Osteocyte (in vitro differentiated cells): ENCODE measurements around the gene TLN1. TPM values are rescaled to one million over a fixed set of nuclear protein-coding genes. Genes with fewer than 3 reads are reported as not detected.

Experiments used
- DNase-seq: peaks from one replicate; pipeline ENCODE4 v3.0.0; 2021; ENCODE audit warnings: mixed read lengths; ENCODE audit not compliant: unreplicated experiment; ENCODE audit errors: extremely low spot score
- H3K27ac Mint-ChIP-seq: one replicate; pipeline ENCODE4 v1.8.0; 2021; ENCODE audit warnings: mild to moderate bottlenecking, mixed read lengths; ENCODE audit not compliant: unreplicated experiment
- H3K27me3 Mint-ChIP-seq: one replicate; pipeline ENCODE4 v1.8.0; 2021; ENCODE audit warnings: mixed read lengths; ENCODE audit not compliant: unreplicated experiment
- H3K36me3 Mint-ChIP-seq: one replicate; pipeline ENCODE4 v1.8.0; 2021; ENCODE audit warnings: mixed read lengths; ENCODE audit not compliant: unreplicated experiment
- H3K4me1 Mint-ChIP-seq: one replicate; pipeline ENCODE4 v1.8.0; 2021; ENCODE audit warnings: mixed read lengths; ENCODE audit not compliant: unreplicated experiment
- H3K4me3 Mint-ChIP-seq: one replicate; pipeline ENCODE4 v1.8.0; 2021; ENCODE audit warnings: mild to moderate bottlenecking, moderate library complexity, mixed read lengths; ENCODE audit not compliant: unreplicated experiment
- H3K9me3 Mint-ChIP-seq: one replicate; pipeline ENCODE4 v1.8.0; 2021; ENCODE audit warnings: mixed read lengths; ENCODE audit not compliant: unreplicated experiment
- CTCF ChIP-seq: fragments of 200-600 bp; sonication (generic); IDR thresholded peaks from 2 replicates; pipeline ENCODE4 v1.5.0; 2021; ENCODE audit warnings: antibody characterized with exemption, mild to moderate bottlenecking, moderate library complexity
- total RNA-seq: library from RNA; stranded (reverse); gene quantifications from 2 replicates; pipeline ENCODE4 v1.2.1, GENCODE V29; 2021

Gene TLN1
- total RNA-seq, 1 donor from 2014 or later = 439 TPM

GRCh38 chr9:35706951-35707350 lies 25.0 kb downstream of the TLN1 start:
- no peak for DNase-seq
- H3K4me1 Mint-ChIP-seq = no peaks in the 10 kb centered on the region
- no peaks in the 10 kb centered on the region for H3K27me3 Mint-ChIP-seq
- H3K9me3 Mint-ChIP-seq = no peaks in the 10 kb centered on the region
- H3K36me3 Mint-ChIP-seq = peaks cover 69% of the 10 kb centered on the region
- no peak overlapping the region for H3K27ac Mint-ChIP-seq
- TF ChIP-seq CTCF = no peak
- H3K4me3 Mint-ChIP-seq = no peak overlapping the region

- no peak for TF ChIP-seq CTCF
Observed at GRCh38 chr9:35705836-35706430, 26.1 kb downstream of the TLN1 start.

GRCh38 chr9:35705372-35705771 lies 26.6 kb downstream of the TLN1 start:
- H3K4me1 Mint-ChIP-seq = no peaks in the 10 kb centered on the region
- no peak for TF ChIP-seq CTCF
- peaks cover 56% of the 10 kb centered on the region for H3K36me3 Mint-ChIP-seq
- DNase-seq = no peak
- H3K9me3 Mint-ChIP-seq = no peaks in the 10 kb centered on the region
- no peak overlapping the region for H3K4me3 Mint-ChIP-seq
- no peaks in the 10 kb centered on the region for H3K27me3 Mint-ChIP-seq
- H3K27ac Mint-ChIP-seq = no peak overlapping the region

More at GRCh38 chr9:35705836-35706430, 26.1 kb downstream of the TLN1 start:
- no peaks in the 10 kb centered on the region for H3K27me3 Mint-ChIP-seq
- H3K36me3 Mint-ChIP-seq = peaks cover 60% of the 10 kb centered on the region
- DNase-seq = no peak
- no peaks in the 10 kb centered on the region for H3K9me3 Mint-ChIP-seq
- H3K4me3 Mint-ChIP-seq = no peak overlapping the region
- H3K27ac Mint-ChIP-seq = no peak overlapping the region
- H3K4me1 Mint-ChIP-seq = no peaks in the 10 kb centered on the region

- no peak for TF ChIP-seq CTCF
- H3K27ac Mint-ChIP-seq = no peak overlapping the region
- no peaks in the 10 kb centered on the region for H3K9me3 Mint-ChIP-seq
- H3K4me1 Mint-ChIP-seq = no peaks in the 10 kb centered on the region
- H3K27me3 Mint-ChIP-seq = no peaks in the 10 kb centered on the region
- peaks cover 51% of the 10 kb centered on the region for H3K36me3 Mint-ChIP-seq
- DNase-seq = no peak
- no peak overlapping the region for H3K4me3 Mint-ChIP-seq
Observed at GRCh38 chr9:35703906-35704672, 27.9 kb downstream of the TLN1 start.

GRCh38 chr9:35702696-35703095 lies 29.3 kb downstream of the TLN1 start:
- Mint-ChIP-seq H3K36me3 (peaks cover 40% of the 10 kb centered on the region), H3K9me3 (no peaks in the 10 kb centered on the region), H3K27me3 (no peaks in the 10 kb centered on the region), H3K4me3 (no peak overlapping the region), H3K27ac (no peak overlapping the region), H3K4me1 (no peaks in the 10 kb centered on the region)
- no peak for DNase-seq
- TF ChIP-seq CTCF = no peak
